ENCODE measurements around the gene CNPY3.
"Not testable (repeated sequence)": the region's sequence is repeated elsewhere in the genome, so short reads cannot be mapped to it uniquely, and the experiment has no call there.

The CNPY3 gene

DNA sequence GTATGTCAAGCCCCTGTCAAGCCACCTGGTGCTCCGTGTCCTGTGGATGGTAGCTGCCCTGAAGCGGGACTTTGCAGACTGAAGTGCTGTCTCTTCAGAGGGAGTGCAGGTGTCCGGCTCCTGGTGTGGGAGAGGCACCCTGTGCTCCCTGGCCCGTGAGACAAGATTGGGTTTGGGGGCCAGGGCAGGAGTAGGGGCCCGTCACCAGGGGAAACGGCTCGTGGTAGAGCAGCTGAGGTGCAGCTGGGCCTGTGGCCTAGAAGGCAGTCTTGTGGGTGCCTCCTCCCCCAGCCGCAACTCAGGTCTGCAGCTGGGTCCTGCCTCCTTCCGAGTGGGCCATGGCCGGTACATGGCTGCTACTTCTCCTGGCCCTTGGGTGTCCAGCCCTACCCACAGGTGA, 13.5 kb upstream of the CNPY3 start, which contains the start of gene PTCRA:
TSS of gene PTCRA (plus strand) at position 322 of the 400 bp plus-strand sequence. CDS start at position 339, 17 bp downstream.
- no peak for DNase-seq (ENCODE audit: low spot score)

DNA sequence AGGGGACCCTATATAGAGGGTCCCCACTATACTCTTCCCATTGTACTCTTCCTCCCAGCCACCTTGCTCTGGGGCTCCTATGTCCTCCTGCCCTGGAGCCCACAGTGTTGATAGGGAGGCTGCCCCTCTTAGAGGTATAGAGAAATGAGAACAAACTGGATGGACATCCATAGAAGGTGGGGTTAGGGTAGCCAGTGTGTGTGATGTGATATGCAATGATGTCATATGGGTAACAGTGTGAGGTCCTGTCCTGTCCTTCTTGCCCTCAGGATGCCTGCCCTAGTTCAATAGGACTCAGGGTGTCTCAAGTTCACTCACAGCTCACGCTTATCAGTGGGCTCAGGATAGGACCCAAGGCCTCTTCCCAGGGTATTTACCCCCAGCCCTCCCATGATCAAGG, 13.0 kb upstream of the CNPY3 start:
- DNase-seq (ENCODE audit: low spot score), result no peak

DNA sequence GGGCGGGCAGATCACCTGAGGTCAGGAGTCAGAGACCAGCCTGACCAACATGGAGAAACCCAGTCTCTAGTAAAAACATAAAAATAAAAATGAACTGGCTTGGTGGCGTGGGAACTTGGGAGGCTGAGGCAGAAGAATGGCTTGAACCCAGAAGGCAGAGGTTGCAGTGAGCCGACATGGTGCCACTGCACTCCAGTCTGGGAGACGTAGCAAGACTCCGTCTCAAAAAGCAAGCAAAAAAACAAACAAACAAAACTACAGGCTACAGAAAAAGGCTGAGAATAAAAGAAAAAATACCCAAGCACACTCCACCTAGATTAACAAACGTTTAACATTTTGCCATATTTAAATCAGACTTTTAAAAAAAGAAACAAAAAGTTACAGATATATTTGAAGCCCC, 7.5 kb upstream of the CNPY3 start:
- no peak for DNase-seq (ENCODE audit: low spot score)

DNA sequence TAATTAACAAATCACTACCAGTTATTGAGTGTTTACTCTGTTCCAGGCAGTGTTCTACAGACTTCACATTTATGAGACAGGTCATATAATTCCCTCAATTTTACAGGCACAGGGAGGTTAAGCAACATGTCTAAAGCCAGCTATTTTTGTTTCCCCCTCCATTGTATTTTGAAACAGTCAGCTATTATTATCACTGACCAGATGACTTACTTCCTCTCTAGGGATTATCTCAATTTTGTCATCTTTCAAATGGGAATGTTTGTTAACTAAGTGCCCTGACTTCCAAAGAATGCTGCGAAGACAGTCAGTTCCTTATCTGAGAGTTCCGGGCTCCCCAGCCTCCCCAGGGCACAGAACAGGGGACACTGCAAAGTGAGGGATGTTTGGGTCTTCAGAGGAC, 5.6 kb upstream of the CNPY3 start:
- no peak for DNase-seq (ENCODE audit: low spot score)

DNA sequence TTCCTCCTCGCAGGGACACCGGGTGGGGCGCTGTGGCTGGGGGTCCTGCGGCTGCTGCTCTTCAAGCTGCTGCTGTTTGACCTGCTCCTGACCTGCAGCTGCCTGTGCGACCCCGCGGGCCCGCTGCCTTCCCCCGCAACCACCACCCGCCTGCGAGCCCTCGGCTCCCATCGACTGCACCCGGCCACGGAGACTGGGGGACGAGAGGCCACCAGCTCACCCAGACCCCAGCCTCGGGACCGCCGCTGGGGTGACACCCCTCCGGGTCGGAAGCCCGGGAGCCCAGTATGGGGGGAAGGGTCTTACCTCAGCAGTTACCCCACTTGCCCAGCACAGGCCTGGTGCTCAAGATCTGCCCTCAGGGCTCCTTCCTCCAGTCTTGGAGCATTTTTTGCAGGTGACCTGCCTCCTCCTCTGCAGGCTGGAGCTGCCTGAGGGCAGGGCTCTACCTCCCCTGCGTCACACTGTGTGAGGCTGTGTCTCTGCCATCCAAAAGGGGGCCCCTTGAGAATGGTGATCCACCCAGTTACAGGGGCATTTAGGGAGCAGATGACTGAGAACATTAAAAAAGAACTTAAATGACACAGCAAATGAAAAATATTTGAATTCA, 3.9 kb upstream of the CNPY3 start:
- DNase-seq (ENCODE audit: low spot score), result no peak

DNA sequence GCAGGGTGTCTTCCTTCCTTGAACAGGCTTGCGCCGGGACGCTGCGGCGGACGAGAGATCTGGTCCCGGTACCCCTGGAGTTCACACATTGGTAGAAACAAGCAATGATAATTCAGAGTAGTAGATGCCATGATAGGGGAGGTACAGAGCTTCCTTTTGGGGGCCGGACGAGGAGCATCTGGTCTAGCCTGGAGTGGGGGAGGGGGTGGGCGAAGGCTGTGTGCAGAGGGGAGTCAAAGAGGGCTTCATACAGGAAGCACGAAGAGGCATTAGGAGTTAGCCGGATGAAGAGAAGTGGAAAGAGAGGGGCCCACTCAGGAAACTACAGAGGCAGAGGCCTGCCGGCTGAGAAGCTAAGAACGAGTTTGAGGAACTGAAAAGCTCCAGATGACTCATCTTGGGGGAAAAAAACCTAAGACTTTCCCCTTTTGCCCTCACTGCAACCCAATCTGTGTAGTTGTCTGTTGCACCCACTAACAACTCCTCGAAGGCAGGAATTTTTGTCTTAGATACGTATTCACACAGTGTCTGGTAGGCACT, 611 bp downstream of the CNPY3 start:
- DNase-seq (ENCODE audit: low spot score), result no peak

DNA sequence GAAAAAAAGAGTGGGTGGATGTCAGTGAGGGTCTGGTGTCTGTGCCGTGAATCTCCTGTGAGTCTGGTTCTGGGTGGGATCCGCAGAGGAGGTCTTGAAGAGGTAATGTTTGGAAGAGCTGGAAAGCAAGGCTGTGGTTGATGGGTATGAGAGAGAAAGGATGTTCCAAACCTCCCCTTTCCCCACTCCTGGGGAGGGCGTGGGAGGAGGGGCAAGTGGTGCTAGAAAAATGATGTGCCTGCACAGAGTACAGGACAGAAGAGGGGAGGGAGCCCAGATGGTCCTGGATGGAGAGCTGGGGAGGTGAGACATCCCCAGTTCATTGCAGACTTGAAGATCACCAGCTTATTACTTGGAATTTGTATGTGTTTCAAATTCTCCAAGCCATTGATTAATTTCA, 3.1 kb downstream of the CNPY3 start:
- no peak for DNase-seq (ENCODE audit: low spot score)

DNA sequence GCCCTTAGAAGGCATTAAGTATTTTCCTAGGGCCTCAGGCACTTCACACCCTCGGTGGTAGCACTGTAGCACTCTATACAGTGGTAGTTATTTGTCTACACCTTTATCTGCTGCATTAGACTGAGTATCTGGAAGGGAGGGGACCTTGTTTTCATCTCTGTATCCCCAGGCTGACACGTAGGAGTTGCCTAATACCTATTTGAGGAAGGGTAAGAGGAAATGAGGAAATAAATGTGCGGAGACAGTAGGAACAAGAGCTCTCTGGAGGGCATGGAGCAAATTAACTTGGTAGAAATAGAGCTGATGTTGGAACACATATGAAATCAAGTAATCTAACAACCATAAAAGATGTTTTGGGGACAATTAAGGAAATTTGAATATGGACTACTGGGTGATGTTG, 3.9 kb downstream of the CNPY3 start:
- DNase-seq (ENCODE audit: low spot score), result no peak

DNA sequence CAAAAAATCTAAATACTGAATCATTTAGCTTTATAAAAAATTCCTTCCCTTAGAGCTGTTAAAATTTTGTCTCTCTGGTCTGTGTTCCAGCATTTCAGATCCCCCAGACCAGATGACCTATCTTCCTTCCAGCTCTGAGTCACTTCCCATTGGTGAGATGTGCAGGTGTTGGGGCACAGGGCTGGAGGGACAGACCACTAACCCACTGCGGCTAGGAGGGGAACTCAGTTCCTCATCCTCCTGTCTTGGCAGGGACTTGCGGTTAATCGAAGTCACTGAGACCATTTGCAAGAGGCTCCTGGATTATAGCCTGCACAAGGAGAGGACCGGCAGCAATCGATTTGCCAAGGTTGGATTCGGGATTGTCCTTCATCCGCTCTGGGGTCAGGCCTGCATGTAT, 6.0 kb downstream of the CNPY3 start:
- DNase-seq (ENCODE audit: low spot score), result no peak

DNA sequence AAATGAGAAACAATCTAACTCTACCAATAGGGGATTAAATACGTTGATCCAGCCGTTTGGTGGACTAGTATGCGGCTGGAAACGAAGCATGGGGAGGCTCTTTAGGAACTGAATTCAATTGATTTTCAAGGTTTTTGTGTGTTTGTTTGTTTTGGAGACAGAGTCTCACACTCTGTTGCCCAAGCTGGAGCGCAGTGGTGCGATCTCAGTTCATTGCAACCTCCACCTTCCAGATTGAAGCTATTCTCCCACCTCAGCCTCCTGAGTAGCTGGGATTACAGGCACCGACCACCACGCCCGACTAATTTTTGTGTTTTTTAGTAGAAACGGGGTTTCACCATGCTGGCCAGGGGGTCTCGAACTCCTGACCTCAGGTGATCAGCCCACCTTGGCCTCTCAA, 7.1 kb downstream of the CNPY3 start:
- no peak for DNase-seq (ENCODE audit: low spot score)

DNA sequence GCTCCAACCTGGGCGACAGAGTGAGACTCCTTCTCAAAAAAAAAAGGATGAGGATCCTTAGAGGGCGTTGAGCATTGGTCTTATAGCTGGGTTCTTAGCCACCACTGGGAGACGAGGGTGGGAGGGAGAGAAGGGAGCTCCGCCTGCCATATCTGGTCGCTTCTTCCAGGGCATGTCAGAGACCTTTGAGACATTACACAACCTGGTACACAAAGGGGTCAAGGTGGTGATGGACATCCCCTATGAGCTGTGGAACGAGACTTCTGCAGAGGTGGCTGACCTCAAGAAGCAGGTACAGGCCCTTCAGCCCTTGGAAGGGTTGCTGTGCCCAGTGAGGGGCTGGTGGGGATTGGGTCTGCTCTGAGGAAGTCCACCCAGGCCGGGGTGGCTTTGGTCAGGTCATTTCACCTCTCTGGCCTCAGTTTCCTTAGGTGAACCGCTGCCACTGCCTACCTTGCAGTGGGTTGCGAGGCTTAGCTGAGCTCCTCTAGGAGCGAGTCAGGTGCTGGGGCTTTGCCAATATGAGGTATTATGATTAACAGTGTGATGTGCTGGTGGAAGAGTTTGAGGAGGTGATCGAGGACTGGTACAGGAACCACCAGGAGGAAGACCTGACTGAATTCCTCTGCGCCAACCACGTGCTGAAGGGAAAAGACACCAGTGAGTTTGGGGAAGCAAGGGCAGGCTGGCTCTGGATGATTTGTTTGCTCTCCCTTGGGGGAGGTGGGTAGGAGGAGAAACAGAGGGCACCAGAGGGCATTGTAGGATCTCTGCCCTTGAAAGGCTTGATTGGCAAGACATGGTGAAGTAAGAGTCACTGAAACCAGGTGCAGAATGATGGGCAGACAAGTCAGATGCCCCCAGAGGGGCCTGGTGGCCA, 8.5 kb downstream of the CNPY3 start:
- DNase-seq (ENCODE audit: low spot score), result no peak

DNA sequence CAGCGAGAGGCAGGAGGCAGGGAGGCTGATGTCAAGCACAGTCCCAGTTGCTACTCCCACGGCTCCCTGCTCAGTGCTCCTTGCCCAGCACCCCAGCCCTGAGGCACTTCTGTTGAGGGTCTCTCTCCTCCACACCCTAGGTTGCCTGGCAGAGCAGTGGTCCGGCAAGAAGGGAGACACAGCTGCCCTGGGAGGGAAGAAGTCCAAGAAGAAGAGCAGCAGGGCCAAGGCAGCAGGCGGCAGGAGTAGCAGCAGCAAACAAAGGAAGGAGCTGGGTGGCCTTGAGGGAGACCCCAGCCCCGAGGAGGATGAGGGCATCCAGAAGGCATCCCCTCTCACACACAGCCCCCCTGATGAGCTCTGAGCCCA, 9.1 kb downstream of the CNPY3 start:
- DNase-seq (ENCODE audit: low spot score), result no peak

DNA sequence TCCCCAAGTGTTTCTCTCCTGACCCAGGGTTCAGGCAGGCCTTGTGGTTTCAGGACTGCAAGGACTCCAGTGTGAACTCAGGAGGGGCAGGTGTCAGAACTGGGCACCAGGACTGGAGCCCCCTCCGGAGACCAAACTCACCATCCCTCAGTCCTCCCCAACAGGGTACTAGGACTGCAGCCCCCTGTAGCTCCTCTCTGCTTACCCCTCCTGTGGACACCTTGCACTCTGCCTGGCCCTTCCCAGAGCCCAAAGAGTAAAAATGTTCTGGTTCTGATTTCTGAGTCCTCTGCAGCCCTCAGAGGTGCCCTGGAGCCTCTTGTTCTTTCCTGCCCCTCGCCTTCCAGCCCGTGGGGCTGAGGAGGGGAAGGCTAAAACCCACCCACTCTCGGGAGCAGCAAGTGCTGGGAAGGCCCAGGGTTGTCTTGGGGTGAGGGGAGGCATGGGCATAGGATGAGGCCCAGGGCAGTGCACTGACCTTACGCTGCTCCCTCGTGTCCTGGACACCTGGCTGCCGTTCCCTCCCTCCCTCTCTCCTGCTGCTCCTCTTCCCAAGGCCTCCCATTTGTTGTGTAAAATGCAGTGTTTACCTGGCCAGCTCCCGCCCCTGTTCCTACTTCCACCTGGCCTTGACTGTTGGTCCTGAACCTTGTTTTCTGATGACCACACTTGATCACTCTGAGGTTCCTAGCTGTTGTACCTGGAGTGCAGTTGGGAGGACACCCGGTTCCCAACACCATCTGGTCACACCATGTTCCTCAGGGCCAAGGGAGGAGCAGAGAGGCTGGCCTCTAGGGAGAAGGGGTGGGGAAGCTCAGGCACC, 9.9 kb downstream of the CNPY3 start:
- no peak for DNase-seq (ENCODE audit: low spot score)

DNA sequence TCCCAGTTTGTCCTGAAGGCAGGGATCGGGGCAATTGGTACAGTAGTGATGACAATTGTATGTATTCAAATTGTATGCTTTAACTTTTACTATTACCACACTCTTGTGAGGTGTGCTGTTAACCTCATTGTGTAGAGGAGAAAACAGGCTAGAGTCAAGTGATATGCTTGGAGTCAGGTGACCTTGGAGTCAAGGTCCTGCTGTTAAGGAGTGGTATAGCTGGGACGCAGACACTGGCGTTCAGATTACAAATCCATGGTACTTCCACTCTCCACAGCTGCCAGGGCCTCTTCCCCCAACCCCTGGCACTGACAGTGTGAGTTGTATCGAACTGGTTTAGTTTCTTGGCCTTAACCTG, 10.5 kb downstream of the CNPY3 start:
- no peak for DNase-seq (ENCODE audit: low spot score)

DNA sequence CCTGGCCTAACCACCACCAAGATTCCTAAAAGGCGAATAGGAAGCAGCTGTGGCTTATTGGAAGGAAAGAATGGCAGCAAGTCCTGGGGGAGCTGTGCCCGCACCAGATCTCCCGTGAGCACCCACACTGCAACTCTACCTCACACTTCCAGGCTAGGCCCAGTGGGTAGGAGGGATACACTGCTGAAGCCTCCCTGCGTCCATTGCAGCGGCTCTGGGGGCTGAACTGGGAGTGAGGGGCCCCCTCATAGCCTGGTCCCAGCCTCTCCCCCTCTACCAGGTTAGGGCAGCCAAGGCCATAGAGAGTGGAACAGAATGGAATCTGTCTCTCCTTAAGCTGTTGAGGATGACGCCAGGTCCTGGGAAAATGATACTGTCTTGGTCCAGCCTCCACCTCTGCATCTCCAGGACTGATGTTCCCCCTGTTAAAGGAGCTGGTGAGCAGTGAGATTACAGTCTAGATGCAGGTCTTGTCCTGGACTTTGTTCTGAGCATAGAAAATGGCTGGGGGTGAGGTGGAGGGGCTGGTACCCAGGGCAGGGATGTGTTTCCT, 11.3 kb downstream of the CNPY3 start:
- DNase-seq (ENCODE audit: low spot score), result no peak

DNA sequence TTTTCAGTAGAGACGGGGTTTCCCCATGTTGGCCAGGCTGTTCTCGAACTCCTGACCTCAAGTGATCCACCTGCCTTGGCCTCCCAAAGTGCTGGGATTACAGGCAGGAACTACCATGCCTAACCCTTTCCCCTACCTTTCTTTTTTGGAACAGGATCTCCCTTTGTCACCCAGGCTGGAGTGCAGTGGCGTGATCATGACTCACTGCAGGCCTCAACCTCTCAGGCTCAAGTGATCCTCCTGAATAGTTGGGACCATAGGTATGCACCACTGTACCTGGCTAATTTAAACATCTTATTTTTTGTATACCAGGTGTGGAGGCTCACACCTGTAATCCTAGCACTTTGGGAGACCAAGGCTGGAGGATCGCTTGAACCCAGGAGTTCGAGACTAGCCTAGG, 12.1 kb downstream of the CNPY3 start:
- DNase-seq (ENCODE audit: low spot score), result not testable (repeated sequence)

DNA sequence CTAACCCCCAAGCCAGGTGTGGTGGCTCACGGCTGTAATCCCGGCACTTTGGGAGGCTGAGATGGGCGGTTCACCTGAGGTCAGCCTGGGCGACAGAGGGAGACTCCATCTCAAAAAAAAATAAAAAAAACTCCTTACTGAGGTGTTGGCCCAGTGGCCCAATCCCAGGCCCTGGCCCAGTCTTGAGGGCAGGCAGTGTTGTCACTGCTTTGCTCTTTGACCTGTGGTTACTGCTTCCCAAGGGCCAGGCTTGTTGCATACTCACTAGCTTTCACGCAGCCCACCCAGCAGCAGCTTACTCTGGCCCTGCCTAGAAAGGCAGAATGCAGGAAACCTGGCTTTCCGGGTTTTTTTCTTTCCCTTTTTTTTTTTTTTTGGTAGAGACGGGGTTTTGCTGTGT, 13.2 kb downstream of the CNPY3 start:
- no peak for DNase-seq (ENCODE audit: low spot score)

DNA sequence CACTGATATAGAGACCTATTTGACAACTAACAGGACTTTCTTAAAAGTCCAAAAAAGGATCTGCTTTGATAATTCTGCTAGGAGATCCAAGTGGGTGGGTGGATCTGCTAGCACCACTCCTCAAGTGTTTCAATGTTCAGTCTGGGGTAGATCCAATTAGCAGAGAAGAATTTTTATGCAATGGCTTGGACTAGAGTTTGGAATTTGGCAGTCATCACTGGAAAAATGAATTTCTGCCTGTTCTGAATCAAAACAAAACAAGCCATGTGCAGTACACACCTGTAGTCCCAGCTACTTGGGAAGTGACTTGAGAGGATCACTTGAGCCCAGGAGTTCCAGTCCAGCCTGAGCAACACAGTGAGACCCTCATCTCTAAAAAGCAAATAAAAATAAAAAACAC, 18.7 kb downstream of the CNPY3 start:
- no peak for DNase-seq (ENCODE audit: low spot score)

DNA sequence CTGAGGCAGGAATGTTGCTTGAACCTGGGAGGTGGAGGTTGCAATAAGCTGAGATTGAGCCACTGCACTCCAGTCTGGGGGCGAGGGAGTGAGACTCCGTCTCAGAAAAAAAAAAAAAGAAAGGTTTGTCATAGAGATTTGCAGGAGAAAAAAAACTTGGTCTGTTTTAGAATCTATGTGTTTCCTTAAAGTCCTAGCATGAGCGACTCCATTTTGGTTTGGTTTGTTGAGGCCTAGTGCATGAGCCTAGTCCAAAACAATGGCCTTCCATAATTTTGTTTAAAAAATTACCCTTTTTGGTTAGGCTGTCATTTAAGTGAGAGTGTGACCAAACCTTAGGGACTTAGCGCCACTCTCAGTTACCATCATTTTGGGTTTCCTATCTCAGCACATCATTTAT, 23.1 kb downstream of the CNPY3 start:
- no peak for DNase-seq (ENCODE audit: low spot score)

DNA sequence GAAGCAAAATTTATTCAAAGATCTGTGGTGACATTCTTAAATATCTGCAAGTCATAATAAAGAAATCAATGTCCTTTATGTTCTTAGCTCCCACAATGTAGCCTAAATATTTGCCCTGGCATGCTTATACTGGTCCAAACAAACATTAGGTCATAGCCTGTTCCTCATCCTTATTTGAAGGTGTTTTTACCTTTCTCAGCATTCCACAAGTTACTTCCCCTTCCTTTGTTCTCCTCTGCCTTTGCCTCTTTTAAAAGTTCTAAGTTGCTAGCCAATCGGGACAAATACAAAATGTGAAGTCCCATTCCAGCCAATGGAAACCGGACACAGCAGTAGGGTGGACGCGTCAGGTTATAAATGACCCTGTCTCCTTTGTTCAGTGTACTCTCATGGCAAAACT, 25.1 kb downstream of the CNPY3 start:
- DNase-seq (ENCODE audit: low spot score), result not testable (repeated sequence)

DNA sequence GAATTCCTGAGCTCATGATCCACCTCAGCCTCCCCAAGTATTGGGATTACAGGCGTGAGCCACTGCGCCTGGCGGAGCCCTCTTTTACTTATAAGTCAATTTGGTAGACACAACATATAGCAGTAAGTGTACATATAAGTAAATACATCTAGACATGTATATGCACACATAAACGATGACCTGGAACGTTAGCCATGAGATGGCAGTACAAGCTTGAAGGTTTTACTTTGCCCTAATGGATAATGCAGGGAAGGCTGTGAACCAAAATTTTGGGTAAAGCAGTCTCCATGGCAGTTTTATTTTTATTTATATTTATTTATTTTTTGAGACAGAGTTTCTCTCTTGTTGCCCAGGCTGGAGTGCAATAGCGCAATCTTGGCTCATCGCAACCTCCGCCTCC, 28.8 kb downstream of the CNPY3 start:
- DNase-seq (ENCODE audit: low spot score), result no peak

DNA sequence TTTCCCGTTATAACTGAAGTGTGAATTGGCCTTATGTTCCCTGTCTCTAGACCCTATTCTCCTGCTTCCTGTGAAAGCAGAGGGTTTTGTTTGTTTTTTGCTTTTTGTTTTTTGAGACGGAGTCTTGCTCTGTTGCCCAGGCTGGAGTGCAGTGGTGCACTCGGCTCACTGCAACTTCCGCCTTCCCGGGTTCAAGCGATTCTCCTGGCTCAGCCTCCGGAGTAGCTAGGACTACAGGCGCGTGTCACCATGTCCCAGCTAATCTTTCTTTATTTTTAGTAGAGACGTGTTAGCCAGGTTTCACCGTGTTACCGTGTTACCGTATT, 30.6 kb downstream of the CNPY3 start:
- no peak for DNase-seq (ENCODE audit: low spot score)

All from HuH-7.5 (cell line).